CD14-positive monocyte (primary cell): ENCODE measurements around the gene DNAH11. TPM values are rescaled to one million over a fixed set of nuclear protein-coding genes. Genes with fewer than 3 reads are reported as not detected.

Source experiments
- DNase-seq, 3 donors: peaks; one replicate each; pipeline ENCODE4 v3.0.0-alpha.2; 2011 to 2022
- H2AFZ ChIP-seq: 2 replicates; pipeline ENCODE4 v1.6.0; 2012; ENCODE audit warnings: mild to moderate bottlenecking, low read depth, low read length, inconsistent platforms; ENCODE audit not compliant: insufficient read depth, poor library complexity, severe bottlenecking
- H3K27ac ChIP-seq, 2 donors: 1 replicate in 1 of 2; 2 replicates in 1 of 2; pipeline ENCODE4 v1.5.1; 2012 to 2013; ENCODE audit warnings: low read length in 2 of 2, control low read depth in 1 of 2, inconsistent platforms in 1 of 2, low read depth in 1 of 2, mild to moderate bottlenecking in 1 of 2
- H3K27me3 ChIP-seq, 2 donors: one replicate each; pipeline versions ENCODE4 v1.6.0 to v1.6.1; 2011 to 2013; ENCODE audit warnings: low read length in 2 of 2; ENCODE audit not compliant: control insufficient read depth in 2 of 2, insufficient read depth in 2 of 2
- H3K36me3 ChIP-seq, 2 donors: replicated peaks in 1 of 2; 1 replicate in 1 of 2; 2 replicates in 1 of 2; pipeline versions ENCODE4 v1.5.1 to v1.6.1; 2012 to 2013; ENCODE audit warnings: low read length in 2 of 2, control low read depth in 1 of 2, inconsistent platforms in 1 of 2, mild to moderate bottlenecking in 1 of 2; ENCODE audit not compliant: insufficient read depth in 2 of 2, control insufficient read depth in 1 of 2
- H3K4me1 ChIP-seq, 2 donors: 1 replicate in 1 of 2; 2 replicates in 1 of 2; pipeline versions ENCODE4 v1.5.1 to v1.6.1; 2012 to 2013; ENCODE audit warnings: low read length in 2 of 2, control low read depth in 1 of 2, inconsistent platforms in 1 of 2, mild to moderate bottlenecking in 1 of 2, moderate library complexity in 1 of 2; ENCODE audit not compliant: insufficient read depth in 2 of 2, control insufficient read depth in 1 of 2
- H3K4me2 ChIP-seq: replicated peaks from 2 replicates; pipeline ENCODE3; 2012; ENCODE audit warnings: low read length, moderate library complexity, mild to moderate bottlenecking; ENCODE audit not compliant: poor library complexity, severe bottlenecking; ENCODE audit errors: extremely low read depth
- H3K4me3 ChIP-seq, 3 experiments: fragments of 200-600 bp in 1 of 3; sonication (generic) in 1 of 3; replicated peaks in 1 of 3; 1 replicate in 2 of 3; 2 replicates in 1 of 3; pipeline ENCODE4 v1.5.1; 2011 to 2013; ENCODE audit warnings: low read length in 3 of 3, mild to moderate bottlenecking in 3 of 3, control low read depth in 2 of 3, low read depth in 2 of 3, inconsistent platforms in 1 of 3, moderate library complexity in 1 of 3
- H3K79me2 ChIP-seq: 2 replicates; pipeline ENCODE4 v1.6.0; 2012; ENCODE audit warnings: mild to moderate bottlenecking, control low read depth, inconsistent platforms, low read length, moderate library complexity; ENCODE audit not compliant: insufficient read depth
- H3K9ac ChIP-seq: 2 replicates; pipeline ENCODE4 v1.6.0; 2017; ENCODE audit warnings: low read length, mild to moderate bottlenecking; ENCODE audit not compliant: insufficient read depth, poor library complexity, severe bottlenecking
- H3K9me3 ChIP-seq, 2 donors: replicated peaks in 1 of 2; 1 replicate in 1 of 2; 2 replicates in 1 of 2; pipeline versions ENCODE4 v1.5.1 to v1.6.1; 2012 to 2013; ENCODE audit warnings: low read length in 2 of 2, control low read depth in 1 of 2; ENCODE audit not compliant: control insufficient read depth in 1 of 2, insufficient read depth in 1 of 2
- H4K20me1 ChIP-seq: 2 replicates; pipeline ENCODE4 v1.6.0; 2012; ENCODE audit warnings: mild to moderate bottlenecking, low read length, control low read depth, moderate library complexity; ENCODE audit not compliant: insufficient read depth
- H3K27ac Mint-ChIP-seq, 7 donors: one replicate each; pipeline ENCODE4 v1.8.0; 2020; ENCODE audit warnings: mild to moderate bottlenecking in 7 of 7, mixed read lengths in 7 of 7, moderate library complexity in 6 of 7, inconsistent platforms in 2 of 7
- H3K27me3 Mint-ChIP-seq, 3 donors: one replicate each; pipeline ENCODE4 v1.8.0; 2021 to 2022; ENCODE audit warnings: low read depth in 3 of 3, mild to moderate bottlenecking in 3 of 3, mixed read lengths in 3 of 3, moderate library complexity in 3 of 3, inconsistent platforms in 1 of 3
- H3K36me3 Mint-ChIP-seq, 2 donors: one replicate each; pipeline ENCODE4 v1.8.0; 2020; ENCODE audit warnings: mixed read lengths in 2 of 2, inconsistent platforms in 1 of 2, mild to moderate bottlenecking in 1 of 2
- H3K4me1 Mint-ChIP-seq: one replicate; pipeline ENCODE4 v1.8.0; 2020; ENCODE audit warnings: mild to moderate bottlenecking, mixed read lengths
- H3K4me3 Mint-ChIP-seq, 2 donors: one replicate each; pipeline ENCODE4 v1.8.0; 2020; ENCODE audit warnings: mild to moderate bottlenecking in 2 of 2, mixed read lengths in 2 of 2, moderate library complexity in 1 of 2
- H3K9me3 Mint-ChIP-seq, 7 donors: one replicate each; pipeline ENCODE4 v1.8.0; 2020 to 2022; ENCODE audit warnings: mixed read lengths in 7 of 7, mild to moderate bottlenecking in 6 of 7, moderate library complexity in 6 of 7, inconsistent platforms in 2 of 7
- WGBS: methylation state at CpG from one replicate; pipeline ENCODE4 v1.1.5; 2013; ENCODE audit warnings: missing lambda C conversion rate; ENCODE audit not compliant: insufficient coverage; 5-methylcytosine and 5-hydroxymethylcytosine counted together
- intact Hi-C, 2 donors: fragments of 100-400 bp; cut with micrococcal nuclease; formaldehyde crosslinking; loops; one replicate each; pipeline versions ENCODE4 v1.15.0 to v1.15.1; 2023
- polyA plus RNA-seq, 3 donors: library from polyadenylated mRNA; depleted of rRNA in 1 of 3; unstranded in 2 of 3; stranded (reverse) in 1 of 3; fragments of 300-500 nt in 2 of 3; fragments of >200 nt in 1 of 3; fragmentation: Illumina TruSeq in 2 of 3; gene quantifications; 1 replicate in 2 of 3; 2 replicates in 1 of 3; pipeline ENCODE4 v1.2.3, GENCODE V29; 2012 to 2021
- TF ChIP-seq, protein P1 (sequence below): fragments of 200-600 bp; IDR thresholded peaks from one replicate; pipeline ENCODE4 v1.8.0; 2022; ENCODE audit warnings: antibody characterized with exemption, mild to moderate bottlenecking

DNAH11 gene
- polyA plus RNA-seq, 3 donors: not detected

DNA sequence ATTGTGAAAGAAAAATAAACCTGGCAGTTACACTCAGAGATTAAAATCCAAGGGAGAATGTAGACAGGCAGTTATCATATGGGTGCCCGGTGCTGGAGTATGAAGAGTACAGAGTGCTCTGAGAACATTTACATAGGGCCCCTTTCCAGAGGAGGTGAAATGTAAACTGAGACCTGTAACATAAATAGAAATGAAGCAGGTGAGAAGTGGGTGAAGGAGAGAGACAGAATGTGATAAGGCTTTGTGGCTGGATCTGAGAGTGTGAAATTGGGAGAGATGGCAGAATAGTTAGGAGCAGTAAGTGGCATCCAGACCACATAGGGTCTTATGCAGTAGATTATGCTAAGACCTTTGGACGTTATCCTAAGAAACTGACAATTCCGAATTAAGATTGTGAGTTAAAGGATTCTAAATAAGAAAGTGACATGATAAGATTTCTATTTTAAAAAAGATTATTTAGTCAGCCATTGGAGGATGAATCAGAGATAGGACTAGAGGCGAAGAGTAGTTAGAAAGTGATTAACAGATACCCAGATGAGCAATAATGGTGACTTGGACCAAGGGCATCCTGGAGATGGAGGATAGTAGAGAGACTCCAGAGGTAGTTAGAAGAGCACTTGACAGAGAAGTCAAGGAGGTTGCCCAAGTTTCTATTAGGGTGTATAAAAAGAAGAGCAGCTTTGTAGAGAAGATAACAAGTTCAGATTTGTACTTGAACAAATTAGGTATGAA, 36.7 kb downstream of the DNAH11 start:
- intact Hi-C loops: no loop called here
- Histone ChIP-seq H3K27me3 (no peaks in the 10 kb centered on the region), H3K4me3 (peak overlapping the region in 1 of 3 experiments; percentile 22), H3K9ac (no peak overlapping the region), H3K4me2 (peak overlapping the region; percentile 7), H3K4me1 (peaks cover 24 to 26% of the 10 kb centered on the region in 2 donors), H3K79me2 (no peaks in the 10 kb centered on the region), H3K27ac (peak overlapping the region in 1 of 2 donors; percentile 43), H4K20me1 (no peaks in the 10 kb centered on the region), H2AFZ (no peak overlapping the region), H3K36me3 (no peaks in the 10 kb centered on the region), H3K9me3 (no peaks in the 10 kb centered on the region)
- WGBS: 100% methylated on average over 3 of the region's 4 CpGs
- TF ChIP-seq, protein P1, sequence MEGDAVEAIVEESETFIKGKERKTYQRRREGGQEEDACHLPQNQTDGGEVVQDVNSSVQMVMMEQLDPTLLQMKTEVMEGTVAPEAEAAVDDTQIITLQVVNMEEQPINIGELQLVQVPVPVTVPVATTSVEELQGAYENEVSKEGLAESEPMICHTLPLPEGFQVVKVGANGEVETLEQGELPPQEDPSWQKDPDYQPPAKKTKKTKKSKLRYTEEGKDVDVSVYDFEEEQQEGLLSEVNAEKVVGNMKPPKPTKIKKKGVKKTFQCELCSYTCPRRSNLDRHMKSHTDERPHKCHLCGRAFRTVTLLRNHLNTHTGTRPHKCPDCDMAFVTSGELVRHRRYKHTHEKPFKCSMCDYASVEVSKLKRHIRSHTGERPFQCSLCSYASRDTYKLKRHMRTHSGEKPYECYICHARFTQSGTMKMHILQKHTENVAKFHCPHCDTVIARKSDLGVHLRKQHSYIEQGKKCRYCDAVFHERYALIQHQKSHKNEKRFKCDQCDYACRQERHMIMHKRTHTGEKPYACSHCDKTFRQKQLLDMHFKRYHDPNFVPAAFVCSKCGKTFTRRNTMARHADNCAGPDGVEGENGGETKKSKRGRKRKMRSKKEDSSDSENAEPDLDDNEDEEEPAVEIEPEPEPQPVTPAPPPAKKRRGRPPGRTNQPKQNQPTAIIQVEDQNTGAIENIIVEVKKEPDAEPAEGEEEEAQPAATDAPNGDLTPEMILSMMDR: no peak
- peaks cover 25% of the 10 kb centered on the region for H3K4me1 Mint-ChIP-seq
- H3K27ac Mint-ChIP-seq: peak overlapping the region in 6 of 7 donors; percentile 12 to 36 (median 26)
- DNase-seq: no peak
- H3K27me3 Mint-ChIP-seq: peaks cover 0 to 2% (median 1%) of the 10 kb centered on the region in 3 donors
- H3K4me3 Mint-ChIP-seq: peak overlapping the region in 1 of 2 donors; percentile 74
- H3K9me3 Mint-ChIP-seq: peaks cover 5 to 13% (median 7%) of the 10 kb centered on the region in 7 donors
- H3K36me3 Mint-ChIP-seq: peaks cover 0 to 2% of the 10 kb centered on the region in 2 donors

DNA sequence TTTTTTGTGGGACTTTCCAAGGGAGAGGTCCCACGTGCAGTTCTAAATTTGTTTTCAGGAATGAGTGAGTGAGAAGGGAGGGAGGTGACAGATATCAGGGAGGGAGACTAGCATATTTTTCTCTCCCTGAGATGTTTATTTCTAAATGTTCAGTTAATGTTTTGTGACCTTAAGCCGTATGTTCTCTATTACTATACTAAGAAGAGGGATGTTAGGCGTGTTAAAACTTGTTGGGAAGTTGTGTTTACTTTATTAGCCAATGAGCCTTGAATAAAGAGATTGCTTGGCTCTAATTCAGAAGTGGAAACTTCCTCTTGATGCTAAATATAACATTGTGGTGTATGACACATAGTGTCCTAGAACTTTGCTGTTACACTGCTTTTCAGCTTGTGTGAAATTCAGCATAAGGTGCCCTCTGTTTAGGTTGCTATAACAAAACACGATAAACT, 37.3 kb downstream of the DNAH11 start:
- Mint-ChIP-seq H3K4me3 (peak overlapping the region in 1 of 2 donors; percentile 74), H3K27ac (peak overlapping the region in 6 of 7 donors; percentile 12 to 63 (median 29)), H3K9me3 (peaks cover 5 to 13% (median 7%) of the 10 kb centered on the region in 7 donors), H3K27me3 (peaks cover 0 to 2% (median 1%) of the 10 kb centered on the region in 3 donors), H3K36me3 (peaks cover 0 to 2% of the 10 kb centered on the region in 2 donors), H3K4me1 (peaks cover 25% of the 10 kb centered on the region)
- no peaks in the 10 kb centered on the region for H3K9me3 ChIP-seq
- H3K4me2 ChIP-seq: peak overlapping the region; percentile 7
- no peak overlapping the region for H2AFZ ChIP-seq
- H3K9ac ChIP-seq: no peak overlapping the region
- H3K36me3 ChIP-seq: no peaks in the 10 kb centered on the region
- no peaks in the 10 kb centered on the region for H3K27me3 ChIP-seq
- intact Hi-C loops: no loop called here
- H3K27ac ChIP-seq: peak overlapping the region in 1 of 2 donors; percentile 43
- TF ChIP-seq, protein P1: no peak
- DNase-seq: peak; percentile 40 to 64 (median 42)
- no peaks in the 10 kb centered on the region for H4K20me1 ChIP-seq
- peak overlapping the region in 1 of 3 experiments; percentile 22 for H3K4me3 ChIP-seq
- H3K79me2 ChIP-seq: no peaks in the 10 kb centered on the region
- 0% methylated on average over 1 of the region's 4 CpGs for WGBS
- H3K4me1 ChIP-seq: peaks cover 24 to 26% of the 10 kb centered on the region in 2 donors
